ENCODE results near the gene FAM131C. TPM values are rescaled to one million over a fixed set of nuclear protein-coding genes. Genes with fewer than 3 reads are reported as not detected.

The FAM131C gene, protein sequence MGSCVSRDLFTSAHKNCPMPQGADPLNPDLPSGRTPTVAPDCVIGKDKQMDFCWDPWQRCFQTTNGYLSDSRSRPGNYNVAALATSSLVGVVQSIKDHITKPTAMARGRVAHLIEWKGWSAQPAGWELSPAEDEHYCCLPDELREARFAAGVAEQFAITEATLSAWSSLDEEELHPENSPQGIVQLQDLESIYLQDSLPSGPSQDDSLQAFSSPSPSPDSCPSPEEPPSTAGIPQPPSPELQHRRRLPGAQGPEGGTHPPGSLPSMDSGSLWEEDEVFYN
- 0.17 and 0.45 TPM in 2 replicates for total RNA-seq

DNA sequence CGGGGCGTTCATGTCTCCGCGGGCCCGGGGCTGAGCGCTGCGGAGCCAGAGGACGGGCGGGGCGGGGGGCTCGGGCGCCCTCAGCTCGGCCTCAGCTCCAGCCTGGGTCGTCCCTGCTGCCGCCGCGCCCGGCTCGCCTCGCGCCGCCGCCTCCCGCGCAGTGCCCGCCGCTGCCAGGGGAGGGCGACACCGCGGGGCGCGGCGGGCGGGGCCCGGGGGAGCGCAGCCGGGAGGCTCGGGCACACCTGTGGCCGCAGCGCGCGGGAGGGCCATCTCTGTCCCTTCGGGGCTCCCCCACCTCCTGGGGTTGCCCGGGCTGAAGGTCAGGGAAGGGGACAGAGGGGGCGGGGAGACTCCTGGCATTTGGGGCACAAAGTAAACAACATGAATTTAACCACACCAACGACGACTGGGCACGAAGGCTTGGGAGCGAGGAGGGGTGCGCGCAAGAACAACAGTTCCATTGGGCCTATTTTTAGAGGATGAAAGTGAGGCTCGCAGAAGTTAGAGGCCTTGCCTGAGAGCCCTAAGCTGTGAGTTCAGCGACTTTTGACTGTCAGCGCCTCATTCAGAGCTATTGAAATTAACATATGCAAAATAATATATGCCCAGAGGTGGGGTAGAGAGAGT lies at the start of gene FAM131C:
TSS of gene FAM131C (minus strand) at position 162 of the 630 bp plus-strand sequence. CDS start 209 bp downstream, outside the sequence.

DNA sequence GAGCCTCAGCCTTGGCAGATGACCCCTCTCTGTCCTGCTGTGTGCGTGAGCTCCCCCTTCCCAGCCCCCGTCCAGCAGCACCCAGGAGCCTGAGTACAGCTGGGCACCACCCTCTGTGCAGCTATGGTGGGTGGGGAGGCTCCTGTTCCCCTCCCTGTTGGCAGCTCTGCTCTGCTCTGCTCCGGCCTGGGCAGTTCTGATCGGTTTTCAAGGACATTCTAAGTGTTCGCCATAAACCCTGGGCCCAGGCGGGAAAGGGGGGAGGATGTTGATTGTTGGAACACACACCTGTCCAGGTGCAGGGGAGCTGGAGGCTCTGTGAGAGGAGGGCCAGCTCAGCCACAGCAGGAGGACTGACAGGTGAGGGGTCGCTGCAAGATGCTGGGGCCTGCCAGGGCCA lies 29.9 kb downstream of the FAM131C start, which contains the start of gene CLCNKB:
TSS of gene CLCNKB (plus strand) at position 262 of the 400 bp plus-strand sequence. CDS start 711 bp downstream, outside the sequence.

DNA sequence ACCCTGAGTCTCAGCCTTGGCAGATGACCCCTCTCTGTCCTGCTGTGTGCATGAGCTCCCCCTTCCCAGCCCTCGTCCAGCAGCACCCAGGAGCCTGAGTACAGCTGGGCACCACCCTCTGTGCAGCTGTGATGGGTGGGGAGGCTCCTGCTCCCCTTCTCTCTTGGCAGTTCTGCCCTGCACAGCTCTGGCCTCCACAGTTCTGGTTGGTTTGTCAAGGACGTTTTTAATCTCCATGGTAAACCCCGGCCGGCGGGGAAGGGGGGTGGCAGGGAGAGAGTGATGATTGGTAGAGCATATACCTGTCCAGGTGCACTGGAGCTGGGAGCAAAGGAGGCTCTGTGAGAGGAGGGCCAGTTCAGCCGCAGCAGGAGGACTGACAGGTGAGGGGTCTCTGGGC lies 51.8 kb downstream of the FAM131C start, which contains the start of gene CLCNKA:
TSS of gene CLCNKA (plus strand) at position 356 of the 400 bp plus-strand sequence. CDS start 584 bp downstream, outside the sequence.

DNA sequence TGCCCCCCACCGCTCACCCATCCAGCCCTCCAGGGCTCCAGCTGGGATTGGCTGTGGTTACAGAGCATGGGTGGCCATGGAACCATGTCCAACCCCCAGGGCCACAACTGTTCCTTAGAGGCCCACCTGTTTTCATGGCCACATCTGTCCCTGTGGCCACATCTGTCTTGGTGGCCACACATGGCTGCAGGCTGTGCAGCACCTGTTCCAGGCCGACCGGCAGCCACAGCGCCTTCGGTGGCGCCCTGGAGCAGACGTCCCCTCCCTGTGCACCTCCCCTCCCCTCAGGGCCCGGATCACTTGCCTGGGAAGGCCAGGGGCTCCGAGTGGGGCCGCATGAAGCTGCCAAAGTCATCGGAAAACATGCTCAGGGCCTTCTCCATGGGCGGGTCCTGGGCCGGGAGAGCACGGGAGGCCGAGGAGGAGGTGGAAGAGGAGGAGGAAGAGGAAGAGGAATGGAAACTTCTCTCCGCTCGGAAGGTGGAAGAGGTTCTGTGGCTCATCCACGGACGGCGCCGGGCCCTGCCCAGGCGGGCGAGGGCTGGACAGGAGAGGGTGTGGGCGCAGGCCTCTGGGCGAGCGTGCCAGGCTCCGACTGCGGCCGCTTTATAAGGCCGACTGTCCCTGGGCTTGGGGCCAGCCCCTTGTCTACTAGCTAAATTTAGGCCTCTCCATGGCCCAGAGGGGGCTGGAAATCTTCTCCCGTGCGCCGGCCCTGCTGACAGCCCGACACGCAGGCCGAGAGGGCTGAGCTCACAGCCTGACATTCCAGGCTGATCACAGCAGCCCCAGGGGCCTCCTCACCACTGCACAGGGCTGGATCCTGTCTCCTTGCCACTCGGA lies 55.8 kb downstream of the FAM131C start, which contains the start of gene HSPB7:
TSS of gene HSPB7 (minus strand) at position 583 of the 843 bp plus-strand sequence. CDS start at position 503, 80 bp downstream.

Other genes with a start within 250 kb of the FAM131C start
- gene SPEN, start 225.9 kb downstream of the FAM131C start, total RNA-seq, result 4.5 and 4.7 TPM in 2 replicates
- 21.9 and 22.9 TPM in 2 replicates for gene ZBTB17, start 97.5 kb downstream of the FAM131C start, total RNA-seq
- gene SRARP, start 69.4 kb downstream of the FAM131C start, total RNA-seq, result not detected in 2 replicates
- 0.84 and 0.89 TPM in 2 replicates for gene HSPB7, start 55.6 kb downstream of the FAM131C start, total RNA-seq
- not detected in 2 replicates for gene CLCNKA, start 51.6 kb downstream of the FAM131C start, total RNA-seq
- gene CLCNKB, start 29.9 kb downstream of the FAM131C start, total RNA-seq, result under 0.01 TPM in 1 of 2 replicates, not detected in the other
- 27.9 and 29.8 TPM in 2 replicates for gene EPHA2, start 82.4 kb upstream of the FAM131C start, total RNA-seq
- 11.6 and 11.9 TPM in 2 replicates for gene ARHGEF19, start 139.0 kb upstream of the FAM131C start, total RNA-seq
- gene CPLANE2, start 163.5 kb upstream of the FAM131C start, total RNA-seq, result 16.6 and 31.6 TPM in 2 replicates

All from bronchus fibroblast of lung (primary cell).